ENCODE data around the gene MPP1. TPM values are rescaled to one million over a fixed set of nuclear protein-coding genes. Genes with fewer than 3 reads are reported as not detected.

MPP1 gene
- total and polyA plus RNA-seq, 9 of the 15 experiments (the other 6 are each of a cell fraction or from before 2014, with no cell fraction given): 227 to 395 (median 283) TPM

DNA sequence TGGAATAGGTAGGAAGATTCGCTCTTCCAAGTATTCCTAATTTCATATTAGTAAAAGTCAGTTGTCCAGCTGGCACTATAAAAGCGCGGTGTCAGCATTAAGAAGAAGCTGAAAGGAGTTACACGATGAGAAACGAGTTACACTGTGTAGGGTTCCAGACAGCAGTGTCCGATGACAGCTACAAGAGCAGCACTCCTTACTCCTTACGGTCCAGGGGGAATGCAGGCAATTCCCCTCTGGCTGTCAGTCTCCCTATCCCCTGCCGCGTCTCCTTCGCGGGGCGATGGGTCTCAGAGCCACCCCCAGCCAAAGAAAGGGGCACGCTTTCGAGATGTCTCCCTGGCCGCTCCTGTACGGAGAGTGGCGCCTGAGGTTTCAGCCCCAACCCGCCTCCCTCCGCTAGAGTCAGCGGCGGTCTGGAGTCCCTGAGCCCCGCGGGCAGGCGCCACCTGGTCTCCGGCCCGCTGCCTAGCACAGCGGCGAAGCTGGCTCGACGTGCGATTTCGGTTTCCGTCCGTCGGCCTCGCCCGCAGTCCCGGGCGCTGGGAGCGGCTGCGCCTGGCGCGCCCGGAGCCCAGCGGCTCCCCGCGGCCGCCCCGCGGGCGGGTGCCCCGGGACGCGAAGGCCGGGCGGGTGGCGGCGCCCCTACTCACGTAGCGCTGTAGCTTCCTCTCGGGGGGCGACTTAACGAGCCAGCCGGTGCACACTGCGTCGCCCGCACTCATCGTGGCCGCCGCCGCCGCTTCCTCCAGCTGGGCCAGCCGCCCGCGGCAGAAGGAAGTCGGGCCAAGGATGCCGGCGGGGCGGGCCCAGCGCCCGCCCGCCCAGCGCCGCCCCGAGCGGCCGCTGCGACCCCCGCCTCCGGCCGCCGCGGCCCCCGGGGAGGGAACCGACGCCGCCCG, 54.7 kb downstream of the MPP1 start, which contains the start of gene GAB3 (continued):
- TF ChIP-seq, protein P1, sequence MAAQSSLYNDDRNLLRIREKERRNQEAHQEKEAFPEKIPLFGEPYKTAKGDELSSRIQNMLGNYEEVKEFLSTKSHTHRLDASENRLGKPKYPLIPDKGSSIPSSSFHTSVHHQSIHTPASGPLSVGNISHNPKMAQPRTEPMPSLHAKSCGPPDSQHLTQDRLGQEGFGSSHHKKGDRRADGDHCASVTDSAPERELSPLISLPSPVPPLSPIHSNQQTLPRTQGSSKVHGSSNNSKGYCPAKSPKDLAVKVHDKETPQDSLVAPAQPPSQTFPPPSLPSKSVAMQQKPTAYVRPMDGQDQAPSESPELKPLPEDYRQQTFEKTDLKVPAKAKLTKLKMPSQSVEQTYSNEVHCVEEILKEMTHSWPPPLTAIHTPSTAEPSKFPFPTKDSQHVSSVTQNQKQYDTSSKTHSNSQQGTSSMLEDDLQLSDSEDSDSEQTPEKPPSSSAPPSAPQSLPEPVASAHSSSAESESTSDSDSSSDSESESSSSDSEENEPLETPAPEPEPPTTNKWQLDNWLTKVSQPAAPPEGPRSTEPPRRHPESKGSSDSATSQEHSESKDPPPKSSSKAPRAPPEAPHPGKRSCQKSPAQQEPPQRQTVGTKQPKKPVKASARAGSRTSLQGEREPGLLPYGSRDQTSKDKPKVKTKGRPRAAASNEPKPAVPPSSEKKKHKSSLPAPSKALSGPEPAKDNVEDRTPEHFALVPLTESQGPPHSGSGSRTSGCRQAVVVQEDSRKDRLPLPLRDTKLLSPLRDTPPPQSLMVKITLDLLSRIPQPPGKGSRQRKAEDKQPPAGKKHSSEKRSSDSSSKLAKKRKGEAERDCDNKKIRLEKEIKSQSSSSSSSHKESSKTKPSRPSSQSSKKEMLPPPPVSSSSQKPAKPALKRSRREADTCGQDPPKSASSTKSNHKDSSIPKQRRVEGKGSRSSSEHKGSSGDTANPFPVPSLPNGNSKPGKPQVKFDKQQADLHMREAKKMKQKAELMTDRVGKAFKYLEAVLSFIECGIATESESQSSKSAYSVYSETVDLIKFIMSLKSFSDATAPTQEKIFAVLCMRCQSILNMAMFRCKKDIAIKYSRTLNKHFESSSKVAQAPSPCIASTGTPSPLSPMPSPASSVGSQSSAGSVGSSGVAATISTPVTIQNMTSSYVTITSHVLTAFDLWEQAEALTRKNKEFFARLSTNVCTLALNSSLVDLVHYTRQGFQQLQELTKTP (IDR thresholded peaks at IDR 0.05; ENCODE audit: low read depth in 1 of 2, partially characterized antibody in 2 of 2): no peak
- TF ChIP-seq PHTF2 (CRISPR knock-in tag; IDR thresholded peaks at IDR 0.05) (no peak), ZNF586 (CRISPR knock-in tag; conservative IDR thresholded peaks at IDR 0.05) (no peak), ZNF644 (tag; IDR thresholded peaks at IDR 0.05; ENCODE audit: low read depth) (no peak), HNRNPH1 (optimal IDR thresholded peaks at IDR 0.05; ENCODE audit: low read depth, low read length) (no peak), MTA1 (IDR thresholded peaks at IDR 0.05; ENCODE audit: borderline replicate concordance) (no peak), ZBTB7A (IDR thresholded peaks at IDR 0.05; ENCODE audit: borderline replicate concordance, control insufficient read depth, low read depth, low read length) (peak; percentile 52; the same call in 1 of the 2 replicates), ARHGAP35 (IDR thresholded peaks at IDR 0.05; ENCODE audit: partially characterized antibody) (no peak), KHSRP (IDR thresholded peaks at IDR 0.05) (no peak), POU5F1 (IDR thresholded peaks at IDR 0.05; ENCODE audit: borderline replicate concordance, low read depth, low read length, partially characterized antibody) (no peak), ZKSCAN3 (CRISPR knock-in tag; IDR thresholded peaks at IDR 0.05) (no peak), POLR2AphosphoS2 (IDR thresholded peaks at IDR 0.05; ENCODE audit: low read length) (no peak)
- TF ChIP-seq, protein P2, sequence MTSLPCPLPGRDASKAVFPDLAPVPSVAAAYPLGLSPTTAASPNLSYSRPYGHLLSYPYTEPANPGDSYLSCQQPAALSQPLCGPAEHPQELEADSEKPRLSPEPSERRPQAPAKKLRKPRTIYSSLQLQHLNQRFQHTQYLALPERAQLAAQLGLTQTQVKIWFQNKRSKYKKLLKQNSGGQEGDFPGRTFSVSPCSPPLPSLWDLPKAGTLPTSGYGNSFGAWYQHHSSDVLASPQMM (CRISPR knock-in tag; IDR thresholded peaks at IDR 0.05): no peak
- TF ChIP-seq, protein P3, sequence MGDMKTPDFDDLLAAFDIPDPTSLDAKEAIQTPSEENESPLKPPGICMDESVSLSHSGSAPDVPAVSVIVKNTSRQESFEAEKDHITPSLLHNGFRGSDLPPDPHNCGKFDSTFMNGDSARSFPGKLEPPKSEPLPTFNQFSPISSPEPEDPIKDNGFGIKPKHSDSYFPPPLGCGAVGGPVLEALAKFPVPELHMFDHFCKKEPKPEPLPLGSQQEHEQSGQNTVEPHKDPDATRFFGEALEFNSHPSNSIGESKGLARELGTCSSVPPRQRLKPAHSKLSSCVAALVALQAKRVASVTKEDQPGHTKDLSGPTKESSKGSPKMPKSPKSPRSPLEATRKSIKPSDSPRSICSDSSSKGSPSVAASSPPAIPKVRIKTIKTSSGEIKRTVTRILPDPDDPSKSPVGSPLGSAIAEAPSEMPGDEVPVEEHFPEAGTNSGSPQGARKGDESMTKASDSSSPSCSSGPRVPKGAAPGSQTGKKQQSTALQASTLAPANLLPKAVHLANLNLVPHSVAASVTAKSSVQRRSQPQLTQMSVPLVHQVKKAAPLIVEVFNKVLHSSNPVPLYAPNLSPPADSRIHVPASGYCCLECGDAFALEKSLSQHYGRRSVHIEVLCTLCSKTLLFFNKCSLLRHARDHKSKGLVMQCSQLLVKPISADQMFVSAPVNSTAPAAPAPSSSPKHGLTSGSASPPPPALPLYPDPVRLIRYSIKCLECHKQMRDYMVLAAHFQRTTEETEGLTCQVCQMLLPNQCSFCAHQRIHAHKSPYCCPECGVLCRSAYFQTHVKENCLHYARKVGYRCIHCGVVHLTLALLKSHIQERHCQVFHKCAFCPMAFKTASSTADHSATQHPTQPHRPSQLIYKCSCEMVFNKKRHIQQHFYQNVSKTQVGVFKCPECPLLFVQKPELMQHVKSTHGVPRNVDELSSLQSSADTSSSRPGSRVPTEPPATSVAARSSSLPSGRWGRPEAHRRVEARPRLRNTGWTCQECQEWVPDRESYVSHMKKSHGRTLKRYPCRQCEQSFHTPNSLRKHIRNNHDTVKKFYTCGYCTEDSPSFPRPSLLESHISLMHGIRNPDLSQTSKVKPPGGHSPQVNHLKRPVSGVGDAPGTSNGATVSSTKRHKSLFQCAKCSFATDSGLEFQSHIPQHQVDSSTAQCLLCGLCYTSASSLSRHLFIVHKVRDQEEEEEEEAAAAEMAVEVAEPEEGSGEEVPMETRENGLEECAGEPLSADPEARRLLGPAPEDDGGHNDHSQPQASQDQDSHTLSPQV (IDR thresholded peaks at IDR 0.05): no peak; the same call in 1 of the 2 replicates
- TF ChIP-seq, protein P4, sequence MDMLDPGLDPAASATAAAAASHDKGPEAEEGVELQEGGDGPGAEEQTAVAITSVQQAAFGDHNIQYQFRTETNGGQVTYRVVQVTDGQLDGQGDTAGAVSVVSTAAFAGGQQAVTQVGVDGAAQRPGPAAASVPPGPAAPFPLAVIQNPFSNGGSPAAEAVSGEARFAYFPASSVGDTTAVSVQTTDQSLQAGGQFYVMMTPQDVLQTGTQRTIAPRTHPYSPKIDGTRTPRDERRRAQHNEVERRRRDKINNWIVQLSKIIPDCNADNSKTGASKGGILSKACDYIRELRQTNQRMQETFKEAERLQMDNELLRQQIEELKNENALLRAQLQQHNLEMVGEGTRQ (CRISPR knock-in tag; IDR thresholded peaks at IDR 0.05): no peak
- TF ChIP-seq, protein P5, sequence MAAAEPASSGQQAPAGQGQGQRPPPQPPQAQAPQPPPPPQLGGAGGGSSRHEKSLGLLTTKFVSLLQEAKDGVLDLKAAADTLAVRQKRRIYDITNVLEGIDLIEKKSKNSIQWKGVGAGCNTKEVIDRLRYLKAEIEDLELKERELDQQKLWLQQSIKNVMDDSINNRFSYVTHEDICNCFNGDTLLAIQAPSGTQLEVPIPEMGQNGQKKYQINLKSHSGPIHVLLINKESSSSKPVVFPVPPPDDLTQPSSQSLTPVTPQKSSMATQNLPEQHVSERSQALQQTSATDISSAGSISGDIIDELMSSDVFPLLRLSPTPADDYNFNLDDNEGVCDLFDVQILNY (CRISPR knock-in tag; IDR thresholded peaks at IDR 0.05): no peak
